Anterior cingulate cortex (tissue), 58 donors: ENCODE measurements around the gene ACTN4.

Source experiments
- DNase-seq, 58 donors: peaks; one replicate each; lab custom pipeline; 2025; lab: John Stamatoyannopoulos, UW

Gene ACTN4

DNA sequence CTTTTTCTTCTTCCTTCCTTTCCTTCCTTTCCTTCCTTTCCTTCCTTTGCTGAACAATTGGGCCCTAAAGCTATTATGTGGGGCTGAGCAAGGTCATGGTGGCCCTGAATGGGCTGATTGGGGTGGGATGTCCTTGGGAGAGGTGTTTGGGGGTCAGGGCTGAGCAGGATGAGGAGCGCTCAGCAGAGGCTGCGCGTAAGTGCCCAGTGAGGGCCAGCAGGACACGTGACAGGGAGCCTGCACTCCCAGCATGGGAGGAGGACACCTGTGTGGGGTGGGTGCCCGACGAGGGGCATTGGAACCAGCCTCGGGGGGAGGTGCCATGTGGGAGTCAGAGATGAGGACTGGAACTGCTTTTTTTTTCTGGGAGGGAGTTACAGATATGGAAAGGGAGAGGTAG lies 131.3 kb downstream of the ACTN4 start:
- no peak for DNase-seq

DNA sequence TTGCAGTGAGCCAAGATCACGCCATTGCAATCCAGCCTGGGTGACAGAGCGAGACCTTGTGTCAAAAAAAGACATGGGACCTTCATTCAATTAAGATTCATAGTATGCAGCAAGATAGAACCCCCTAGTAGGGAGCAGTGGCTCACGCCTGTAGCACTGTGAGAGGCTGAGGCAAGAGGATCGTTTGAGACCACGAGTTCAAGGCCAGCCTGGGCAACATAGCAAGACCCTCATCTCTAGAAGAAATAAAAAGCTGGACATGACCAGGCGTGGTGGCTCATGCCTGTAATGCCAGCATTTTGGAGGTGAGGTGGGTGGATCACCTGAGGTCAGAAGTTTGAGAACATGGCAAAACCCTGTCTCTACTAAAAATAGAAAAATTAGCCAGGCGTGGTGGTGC lies 133.0 kb downstream of the ACTN4 start:
- DNase-seq: no peak

DNA sequence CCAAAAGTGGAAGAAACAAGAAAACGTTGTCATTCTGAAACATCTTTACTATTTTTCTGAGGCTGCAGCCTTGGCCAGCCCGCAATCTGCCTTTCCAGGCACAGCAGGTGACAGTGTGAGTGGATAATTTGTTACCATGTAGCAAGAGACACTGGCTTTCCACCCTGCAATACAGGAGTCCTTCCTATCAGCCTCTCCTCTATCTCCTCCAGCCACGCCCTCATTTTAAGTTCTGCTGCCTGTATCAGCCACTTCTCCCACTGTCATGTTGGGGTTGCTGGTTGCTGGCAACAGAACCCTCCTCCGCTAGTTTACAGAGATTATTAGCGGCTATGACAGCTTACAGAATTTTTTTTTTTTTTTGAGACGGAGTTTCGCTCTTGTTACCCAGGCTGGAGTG lies 133.6 kb downstream of the ACTN4 start:
- DNase-seq: no peak
